NCI-H1694 (cell line): ENCODE results near the gene DOCK1.
"Not testable (repeated sequence)": the region's sequence is repeated elsewhere in the genome, so short reads cannot be mapped to it uniquely, and the experiment has no call there.

Experiments used
- DNase-seq: peaks from one replicate; lab custom pipeline; 2025; lab: John Stamatoyannopoulos, UW

Gene DOCK1

DNA sequence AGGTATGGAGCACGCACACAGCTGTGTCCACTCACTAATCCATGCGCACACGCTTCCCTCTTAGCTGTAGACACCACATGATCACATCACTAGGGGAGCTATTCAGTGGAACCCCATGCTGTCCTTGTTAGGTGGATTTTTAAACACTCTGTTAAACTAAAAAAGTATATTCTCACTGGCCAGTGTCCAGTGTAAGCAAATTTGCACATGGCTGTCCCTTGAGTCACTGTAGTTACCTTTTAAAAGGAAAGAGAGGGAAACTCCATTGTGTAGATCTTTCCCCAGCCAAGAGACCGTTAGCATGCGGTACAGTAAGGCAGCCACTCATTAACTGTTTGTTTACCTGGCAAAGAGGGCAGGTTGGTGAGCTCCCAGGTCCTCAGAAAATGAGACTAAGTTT, 372.8 kb downstream of the DOCK1 start:
- no peak for DNase-seq

DNA sequence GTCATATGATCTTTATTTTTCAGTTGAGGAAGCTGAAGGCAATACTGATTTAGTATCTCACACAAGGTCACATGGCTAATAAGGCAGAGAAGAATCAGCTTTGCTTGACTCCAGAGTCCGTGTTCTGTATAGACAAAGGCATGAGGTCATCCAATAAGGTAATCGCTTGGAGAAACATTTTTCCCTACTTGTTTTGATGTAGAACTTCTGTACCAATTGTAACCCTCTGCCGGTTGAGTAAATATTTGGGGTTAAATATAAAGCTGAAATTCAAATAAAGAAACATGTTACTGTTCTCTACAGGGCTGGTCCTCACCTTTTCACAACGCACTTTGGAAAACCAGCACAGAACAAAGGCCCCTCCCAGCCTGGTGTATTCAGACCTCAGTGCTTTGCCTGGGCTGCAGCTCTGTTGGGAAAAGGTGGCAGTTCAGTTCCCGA, 374.1 kb downstream of the DOCK1 start:
- DNase-seq, result no peak

DNA sequence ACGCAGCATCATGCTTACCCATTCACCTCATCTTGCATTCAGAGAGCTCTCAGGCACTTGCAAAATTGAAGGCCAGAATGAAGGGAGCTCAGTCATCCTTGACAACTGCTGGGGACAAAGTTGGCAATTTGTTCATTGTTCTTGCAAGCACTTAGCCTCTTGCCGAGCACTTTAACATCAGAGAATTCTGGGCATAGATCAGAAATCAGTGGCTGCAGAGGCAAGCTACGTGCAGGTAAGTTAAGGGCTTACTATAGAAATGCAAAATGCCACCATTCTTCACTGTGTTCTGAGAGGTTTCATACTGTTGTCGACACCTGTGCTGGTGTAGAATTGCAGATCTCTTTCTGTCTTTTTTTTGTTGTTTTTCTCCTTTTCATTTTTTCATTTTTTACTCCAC, 375.2 kb downstream of the DOCK1 start:
- no peak for DNase-seq

DNA sequence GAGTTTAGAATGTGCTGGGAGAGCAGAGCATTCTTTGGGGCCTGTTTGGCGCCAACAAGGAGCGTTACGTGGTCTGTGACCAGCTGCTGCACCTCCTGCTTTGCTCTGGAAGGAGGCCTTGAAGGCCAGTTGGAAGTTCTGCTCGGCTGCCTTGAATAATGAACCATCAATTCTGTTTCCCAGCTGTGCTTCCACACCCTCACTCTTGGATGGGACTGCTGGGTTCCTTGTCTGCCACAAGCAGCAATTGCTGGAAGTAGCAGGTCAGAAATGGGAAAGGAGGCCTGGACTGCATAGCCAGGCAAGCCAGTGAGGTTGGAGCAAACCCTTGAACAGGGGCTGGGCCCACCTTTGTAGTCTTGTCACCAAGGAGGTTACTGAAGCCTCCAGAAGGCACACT, 377.8 kb downstream of the DOCK1 start:
- peak; percentile 51 for DNase-seq

DNA sequence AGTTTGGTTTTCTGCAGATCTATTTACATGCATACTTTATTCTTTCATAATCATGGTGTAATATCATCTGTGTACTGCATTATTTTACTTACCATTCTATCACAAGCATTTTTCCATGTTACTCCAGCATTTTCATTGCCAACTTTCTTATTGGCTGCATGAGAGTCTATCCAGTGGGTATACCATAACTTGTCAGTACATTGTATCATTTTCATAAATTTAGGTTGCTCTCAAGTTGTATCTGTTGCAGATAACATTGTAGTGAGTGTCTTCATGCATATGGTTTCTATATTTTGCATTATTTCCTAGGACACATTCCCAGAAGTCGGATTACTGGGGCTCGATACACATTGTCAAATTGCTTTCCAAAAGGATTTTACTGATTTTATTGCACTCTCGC, 378.3 kb downstream of the DOCK1 start:
- no peak for DNase-seq

DNA sequence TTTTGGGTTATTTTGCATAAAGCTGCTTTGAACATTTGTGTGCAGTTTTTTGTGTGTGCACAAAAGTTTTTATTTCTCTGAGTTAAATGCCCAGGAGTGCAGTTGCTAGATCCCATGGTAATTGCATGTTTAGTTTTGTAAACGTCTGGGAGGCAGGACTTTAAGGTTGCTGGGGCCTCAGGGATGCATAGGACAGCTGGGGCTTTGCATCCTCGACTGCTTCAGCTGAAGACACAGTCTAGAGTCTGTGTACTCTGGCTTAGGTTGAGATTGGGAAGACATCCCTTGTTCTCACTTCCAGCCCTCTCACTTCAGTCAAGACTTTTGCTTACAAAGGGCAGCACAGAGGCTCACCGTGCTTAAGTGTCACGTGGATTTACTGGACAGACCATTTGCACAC, 385.6 kb downstream of the DOCK1 start:
- DNase-seq, result no peak

DNA sequence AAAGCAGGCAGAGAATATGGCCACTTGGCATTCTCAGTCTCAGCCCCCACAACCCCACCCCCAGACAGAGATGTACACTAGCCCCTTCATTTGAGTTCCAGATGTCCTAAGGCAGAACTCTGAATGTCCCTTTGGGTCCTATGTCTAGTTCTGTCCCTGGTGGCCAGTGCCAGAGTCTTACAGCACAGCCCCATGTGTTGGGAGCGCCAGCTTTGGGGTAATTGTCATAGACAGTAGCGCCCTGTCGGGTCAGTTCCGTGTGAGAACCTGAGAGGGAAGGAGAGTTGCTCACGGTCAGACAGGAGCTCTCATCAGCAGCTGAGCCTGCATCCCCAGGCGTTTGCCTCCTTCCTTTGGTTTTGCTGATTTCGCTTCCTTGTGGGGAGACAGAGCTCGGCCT, 386.1 kb downstream of the DOCK1 start:
- no peak for DNase-seq

DNA sequence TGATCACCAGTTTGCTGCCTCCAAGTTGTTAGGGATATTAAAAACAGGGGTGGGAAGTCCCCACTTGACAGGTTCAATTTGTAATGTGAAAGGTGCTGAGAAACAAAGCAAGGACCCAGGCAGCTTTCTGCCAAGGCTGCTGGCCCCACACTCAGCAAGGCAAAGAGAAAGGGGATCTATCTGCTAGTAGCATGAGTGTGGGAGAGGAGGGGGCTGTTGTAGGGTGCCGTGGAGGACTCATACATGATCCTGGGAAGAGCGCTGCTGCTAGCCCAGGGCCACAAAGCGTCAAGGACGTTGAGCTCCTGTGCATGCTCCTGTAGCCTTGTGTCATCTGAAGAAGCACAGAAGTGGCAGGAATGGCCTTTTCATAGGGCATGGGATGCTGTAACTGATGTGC, 387.7 kb downstream of the DOCK1 start:
- no peak for DNase-seq

DNA sequence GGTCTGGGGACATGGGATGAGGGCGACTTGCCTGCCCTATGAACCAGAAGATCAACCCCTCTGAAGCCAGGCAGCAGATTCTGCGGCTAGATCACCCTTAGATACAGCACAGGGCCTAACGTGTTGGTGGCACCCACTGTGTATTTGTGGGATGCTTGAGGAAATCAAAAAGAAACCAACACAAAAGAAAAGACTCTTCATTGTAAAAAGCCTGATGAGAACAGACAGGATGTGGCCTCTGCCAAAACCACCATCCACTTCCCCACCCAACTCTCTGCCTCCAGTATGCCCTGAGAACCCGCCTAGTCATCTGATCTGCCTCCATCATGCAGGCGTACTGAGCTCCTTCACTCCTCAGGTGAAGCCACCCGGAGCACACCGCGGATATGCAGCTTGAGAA, 388.4 kb downstream of the DOCK1 start:
- DNase-seq, result no peak

DNA sequence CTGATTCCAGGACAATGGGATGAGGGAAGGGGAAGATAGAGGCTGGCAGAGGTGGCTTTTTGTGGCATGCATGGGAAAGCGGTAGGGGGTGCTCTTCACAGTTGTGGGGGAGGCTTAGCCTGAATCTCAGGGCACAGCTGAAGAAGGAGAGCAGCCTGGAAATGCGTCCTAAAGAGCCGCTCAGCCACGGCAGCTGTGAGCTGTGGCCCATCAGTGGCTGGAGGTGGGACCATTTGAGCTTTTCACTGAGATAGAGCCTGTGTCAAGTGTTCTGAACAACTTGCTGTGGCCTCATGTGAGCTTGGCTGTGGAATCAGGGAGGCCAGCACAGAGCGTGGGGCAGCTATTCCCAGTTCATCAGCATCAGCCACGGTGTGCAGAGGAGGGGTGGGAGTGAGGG, 391.5 kb downstream of the DOCK1 start:
- DNase-seq, result no peak

DNA sequence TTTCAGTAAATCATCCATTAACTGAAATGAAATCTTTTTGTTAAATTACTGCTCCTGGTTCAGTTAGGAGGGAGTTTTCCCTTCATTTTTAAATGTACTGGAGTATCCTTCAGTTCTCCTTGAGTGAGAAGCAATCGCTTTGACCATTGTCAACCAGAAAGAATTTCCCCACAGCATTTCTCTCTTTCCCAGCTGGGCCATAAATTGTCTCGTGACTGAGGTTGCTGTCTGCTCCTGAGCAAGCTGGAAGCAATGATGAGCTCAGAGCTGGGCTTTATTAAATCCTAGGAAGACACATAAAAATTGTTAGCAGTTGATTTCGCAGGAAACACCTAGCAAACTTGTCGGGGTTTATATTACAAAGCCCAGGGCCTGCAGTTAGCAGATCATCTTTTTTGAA, 393.2 kb downstream of the DOCK1 start:
- DNase-seq, result no peak

DNA sequence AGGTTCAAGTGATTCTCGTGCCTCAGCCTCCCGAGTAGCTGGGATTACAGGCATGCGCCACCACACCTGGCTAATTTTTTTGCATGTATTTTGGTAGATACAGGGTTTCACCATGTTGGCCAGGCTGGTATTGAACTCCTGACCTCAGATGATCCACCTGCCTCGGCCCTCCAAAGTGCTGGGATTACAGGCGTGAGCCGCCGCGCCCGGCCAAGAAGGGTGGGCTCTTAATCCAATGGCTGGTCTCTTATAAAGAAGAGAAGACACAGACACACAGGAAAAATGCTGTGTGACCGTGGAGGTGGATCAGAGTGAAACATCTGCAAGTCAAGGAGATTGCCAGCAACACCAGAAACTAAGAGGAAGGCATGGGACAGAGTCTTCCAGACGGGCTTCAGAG, 394.0 kb downstream of the DOCK1 start:
- not testable (repeated sequence) for DNase-seq

DNA sequence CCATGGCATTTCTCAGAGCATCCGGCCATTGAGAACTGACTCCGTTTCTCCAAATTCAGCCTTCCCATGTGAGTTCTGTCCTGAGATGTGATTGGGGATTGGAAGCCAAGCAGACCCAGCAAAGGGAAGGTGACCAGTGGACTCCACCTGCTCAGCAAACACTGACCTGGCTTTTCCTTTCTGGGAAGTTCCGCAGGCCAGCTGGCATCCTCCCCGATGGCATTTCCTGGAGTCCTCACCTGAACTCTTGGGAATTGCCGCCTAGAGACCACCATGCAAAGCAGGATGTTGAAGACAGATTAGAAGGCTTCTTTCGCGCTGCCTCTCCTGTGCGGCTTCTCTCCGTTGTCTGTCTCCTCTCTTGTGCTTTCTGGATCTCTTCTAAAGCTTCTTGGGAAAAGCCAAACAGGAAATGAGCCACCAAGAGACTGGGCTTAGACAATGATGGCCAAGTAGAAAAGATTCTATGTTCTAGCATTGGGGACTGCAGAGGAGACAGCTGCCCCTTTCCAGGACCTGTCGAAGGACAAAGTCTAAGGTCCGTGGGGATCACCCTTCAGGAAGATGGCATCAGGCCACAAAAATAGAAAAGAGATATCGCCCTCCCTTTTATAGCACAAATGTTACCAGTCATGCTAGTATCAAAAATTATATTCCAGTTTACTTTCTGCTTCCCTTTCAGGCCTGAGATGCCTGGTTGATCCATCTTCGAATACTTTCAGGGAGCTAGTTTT, 394.9 kb downstream of the DOCK1 start:
- DNase-seq, result no peak

DNA sequence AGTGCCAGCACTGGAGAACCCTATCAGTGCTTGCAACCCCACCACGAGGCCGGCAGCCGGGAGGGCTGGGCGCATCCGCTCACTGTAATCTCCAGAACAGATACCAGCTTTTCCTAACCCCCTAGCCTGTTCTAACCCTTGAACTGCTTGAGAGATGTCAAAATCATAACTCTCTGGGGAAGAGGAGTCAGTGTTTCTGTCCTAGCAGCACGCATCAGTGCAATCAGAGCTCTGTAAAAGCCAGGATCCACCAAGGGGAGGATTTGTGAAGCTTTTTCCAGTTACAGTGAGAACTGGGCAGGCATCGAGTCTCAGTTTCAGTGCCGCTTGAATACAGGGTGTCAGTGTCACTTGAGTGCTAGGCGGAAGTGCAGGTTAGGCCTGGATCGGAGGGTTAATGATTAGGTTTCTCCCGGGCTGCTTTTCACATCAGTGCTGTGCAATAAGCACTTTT, 395.7 kb downstream of the DOCK1 start:
- no peak for DNase-seq

DNA sequence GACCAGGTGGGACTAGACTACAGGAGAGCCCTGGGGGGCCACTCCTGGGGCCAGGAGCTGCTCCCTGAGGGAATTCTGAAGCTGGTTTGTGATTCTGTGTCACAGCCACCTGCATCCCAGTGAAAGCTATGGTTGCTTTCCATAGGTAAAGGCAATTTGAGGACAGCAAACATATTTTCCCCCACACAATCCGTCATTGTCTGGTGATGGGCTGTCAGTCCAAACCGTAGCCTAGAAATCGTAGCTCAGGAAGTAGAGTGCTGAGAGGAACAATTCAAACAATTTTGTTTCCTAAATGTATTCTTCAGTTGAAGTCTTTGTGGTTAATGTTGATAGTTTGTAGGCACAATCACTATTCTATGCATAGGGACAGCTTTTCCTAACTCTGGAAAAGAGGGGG, 397.1 kb downstream of the DOCK1 start:
- no peak for DNase-seq

DNA sequence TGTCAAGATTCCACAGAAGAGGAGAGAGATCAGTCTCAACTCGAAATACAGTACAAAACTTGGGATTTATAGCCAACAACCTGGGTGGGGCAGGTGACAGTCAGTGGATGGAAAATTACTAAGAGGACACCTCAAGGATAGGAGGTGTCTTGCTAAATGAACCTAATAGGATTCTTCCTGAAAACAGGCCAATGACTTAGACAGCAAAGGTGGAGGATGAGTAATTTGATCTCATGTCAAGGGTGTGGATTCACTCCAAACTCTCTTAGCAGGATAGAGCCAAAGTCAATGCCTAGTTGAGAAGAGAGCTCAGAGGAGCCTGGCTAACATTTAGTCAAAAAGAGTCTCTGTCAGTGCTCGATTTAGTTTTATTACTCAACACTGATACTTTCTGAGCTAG, 397.9 kb downstream of the DOCK1 start:
- DNase-seq, result no peak

DNA sequence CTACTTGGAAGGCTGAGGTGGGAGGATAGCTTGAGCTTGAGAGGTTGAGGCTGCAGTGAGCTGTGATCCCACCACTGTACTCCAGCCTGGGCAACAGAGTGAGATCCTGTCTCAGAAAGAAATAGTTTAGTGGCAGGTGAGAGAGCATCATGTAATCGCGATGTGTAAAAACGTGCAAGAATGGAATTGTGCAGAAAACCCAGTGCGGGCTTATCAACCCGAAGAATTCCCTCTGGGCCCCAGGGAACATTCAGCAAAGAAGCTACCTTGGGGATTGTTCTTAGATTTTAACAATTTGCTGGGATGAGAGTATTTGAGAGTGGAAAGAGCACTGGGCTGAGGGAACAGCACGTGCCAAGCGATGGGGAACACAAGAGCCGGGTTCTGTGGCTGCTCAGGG, 398.5 kb downstream of the DOCK1 start:
- no peak for DNase-seq

DNA sequence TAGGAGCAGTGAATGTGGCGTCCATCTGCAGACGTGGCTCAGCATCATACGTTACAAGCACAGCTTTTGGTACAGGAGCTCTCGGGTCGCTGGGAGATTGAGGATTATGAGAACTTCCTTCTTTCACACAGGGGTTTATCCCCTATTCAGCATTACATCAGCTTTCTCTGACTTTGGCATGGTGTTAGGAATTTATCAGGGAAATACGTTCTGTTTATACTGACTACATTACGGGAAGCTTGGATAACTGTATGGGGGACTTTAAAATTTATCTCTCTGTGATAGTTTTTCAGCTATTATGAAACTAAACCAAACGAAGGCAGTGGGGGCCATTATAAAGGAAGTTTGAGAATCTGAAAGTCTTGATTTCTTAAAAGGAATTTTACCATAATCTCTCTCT, 401.3 kb downstream of the DOCK1 start:
- no peak for DNase-seq

DNA sequence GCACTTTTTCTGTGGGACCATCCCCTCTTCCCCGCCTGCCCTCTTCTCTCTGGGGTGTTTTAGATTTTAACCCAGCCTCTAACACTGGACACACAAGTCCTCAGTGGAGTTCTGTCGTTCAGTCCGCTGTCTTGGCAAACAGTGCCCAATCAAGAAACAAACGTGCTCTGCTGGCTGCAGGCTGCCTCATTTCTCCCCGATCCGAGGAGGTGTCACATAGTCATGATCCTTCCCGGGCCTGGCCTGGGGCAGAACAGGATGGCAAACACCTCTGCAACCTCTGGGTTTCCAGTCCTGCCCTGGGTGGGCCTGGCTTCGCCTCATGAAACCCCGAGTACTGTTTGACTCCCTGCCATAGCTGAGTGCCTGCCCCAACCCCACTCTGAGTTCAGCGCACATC, 402.1 kb downstream of the DOCK1 start:
- DNase-seq, result no peak

DNA sequence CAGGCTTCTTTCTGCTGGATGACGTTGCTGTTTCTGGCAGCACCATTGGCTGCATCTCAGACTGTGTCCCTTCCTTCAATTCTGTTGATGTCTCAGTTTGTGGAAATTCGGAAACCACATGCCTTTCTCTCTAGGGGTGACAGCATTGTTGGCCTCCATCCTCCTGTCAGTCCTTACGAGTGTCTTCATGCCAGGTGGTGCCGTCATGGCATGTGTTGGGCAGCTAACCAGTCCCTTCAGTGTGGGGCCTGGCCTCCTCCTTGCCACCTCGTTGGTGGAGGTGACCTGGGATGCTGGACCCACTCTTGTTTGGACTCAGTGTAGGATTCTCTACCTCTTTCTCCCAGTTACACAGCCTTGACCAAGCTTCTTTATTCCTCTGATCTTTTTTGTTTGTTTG, 402.8 kb downstream of the DOCK1 start:
- no peak for DNase-seq

DNA sequence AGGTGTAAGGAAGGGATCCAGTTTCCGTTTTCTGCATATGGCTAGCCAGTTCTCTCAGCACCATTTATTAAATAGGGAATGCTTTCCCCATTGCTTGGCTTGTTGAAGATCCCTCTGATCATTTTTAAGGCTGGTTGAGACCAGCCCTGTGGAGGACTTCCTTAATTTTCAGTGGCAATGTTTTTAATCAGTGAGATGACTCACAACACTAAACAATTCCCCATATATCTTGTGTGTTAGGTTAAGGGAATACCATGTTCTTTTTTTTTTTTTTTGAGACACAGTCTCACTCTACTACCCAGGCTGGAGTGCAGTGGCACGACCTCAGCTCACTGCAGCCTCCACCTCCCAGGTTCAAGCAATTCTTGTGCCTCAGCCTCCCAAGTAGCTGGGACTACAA, 404.4 kb downstream of the DOCK1 start:
- not testable (repeated sequence) for DNase-seq

DNA sequence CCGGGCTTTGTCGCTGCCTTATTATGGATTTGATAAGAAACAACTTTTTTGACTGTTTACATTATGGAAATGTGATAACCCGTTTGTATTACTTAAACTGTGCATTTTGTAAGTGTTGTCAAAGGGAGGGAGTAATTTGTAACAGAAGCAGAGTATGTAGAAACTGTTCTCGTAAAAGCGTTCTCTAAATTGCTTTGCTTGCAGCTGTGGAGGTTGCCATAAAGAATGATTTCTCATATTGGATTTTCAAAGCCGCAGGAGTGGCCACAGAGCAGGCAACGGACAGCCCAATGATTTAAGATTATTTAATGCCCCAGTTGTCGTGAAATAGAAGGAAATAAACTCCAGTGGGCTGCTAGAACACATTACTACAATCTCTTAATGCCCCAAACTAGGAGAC, 405.2 kb downstream of the DOCK1 start:
- no peak for DNase-seq

DNA sequence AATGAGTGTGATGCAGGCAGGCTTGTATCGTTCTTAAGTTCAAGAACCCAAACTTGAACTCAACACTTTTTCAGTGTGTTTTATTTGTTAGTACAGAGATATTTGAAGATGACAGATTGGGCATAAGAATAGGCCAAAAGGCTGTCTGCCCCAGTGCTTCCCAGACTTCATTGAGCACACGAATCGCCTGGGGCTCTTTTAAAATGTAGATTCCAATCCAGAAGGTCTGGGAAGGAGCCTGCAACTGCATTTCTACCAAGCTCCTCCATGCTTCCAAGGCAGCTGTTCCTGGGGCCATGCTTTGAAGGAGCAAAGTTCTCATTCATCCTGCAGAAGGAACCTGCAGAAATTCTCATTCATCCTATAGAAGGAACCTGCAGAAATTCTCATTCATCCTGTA, 405.7 kb downstream of the DOCK1 start:
- no peak for DNase-seq

DNA sequence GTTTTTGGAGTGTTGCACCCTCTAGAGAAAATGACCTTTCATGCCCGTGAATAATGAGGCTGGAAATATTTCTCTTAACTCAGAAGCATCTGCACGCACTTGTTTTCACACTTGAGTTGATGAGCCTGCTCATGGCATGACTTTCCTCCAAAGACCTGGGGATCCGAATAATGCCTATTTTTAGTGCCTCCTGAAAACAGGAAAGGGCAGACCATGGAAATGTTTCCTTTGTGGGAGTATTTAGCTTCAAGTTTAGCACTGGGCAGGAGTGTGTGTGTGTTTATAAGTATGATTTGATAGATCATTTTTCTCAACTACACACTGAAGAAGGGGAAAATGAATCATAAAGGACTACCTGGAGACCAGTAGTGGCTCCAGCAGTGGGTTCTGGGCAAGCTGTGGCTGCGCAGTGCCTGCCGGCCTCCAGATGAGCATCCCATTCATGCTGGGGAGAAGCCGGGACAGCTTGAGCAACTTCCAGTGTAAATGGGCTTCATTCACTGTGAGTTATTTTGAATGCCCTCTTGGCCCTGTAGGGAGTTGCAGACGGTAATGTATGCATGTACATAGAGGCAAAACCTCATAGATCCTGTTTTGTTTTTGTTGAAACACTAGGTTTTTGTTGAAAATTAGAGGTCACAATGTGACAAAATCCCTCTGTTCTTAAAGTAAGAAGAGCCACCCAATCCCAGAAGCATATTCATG, 408.9 kb downstream of the DOCK1 start:
- no peak for DNase-seq
